H9 (cell line): ENCODE results near the gene RERE. TPM values are rescaled to one million over a fixed set of nuclear protein-coding genes. Genes with fewer than 3 reads are reported as not detected.

Source experiments
- DNase-seq: peaks from one replicate; pipeline ENCODE4 v3.0.0-alpha.2; 2017
- H2AFZ ChIP-seq: one replicate; pipeline ENCODE4 v1.6.1; 2013; ENCODE audit warnings: mild to moderate bottlenecking, low read length, control low read depth, moderate library complexity
- H2AK5ac ChIP-seq: 2 replicates; pipeline ENCODE4 v1.6.1; 2013; ENCODE audit warnings: low read length, control low read depth, mixed read lengths; ENCODE audit not compliant: insufficient read length
- H2BK120ac ChIP-seq: one replicate; pipeline ENCODE4 v1.6.1; 2013; ENCODE audit warnings: low read depth, mild to moderate bottlenecking, low read length, control low read depth, inconsistent platforms; ENCODE audit not compliant: poor library complexity, severe bottlenecking
- H2BK12ac ChIP-seq: 2 replicates; pipeline ENCODE4 v1.6.1; 2013; ENCODE audit warnings: low read length, control low read depth, mixed read lengths, low read depth; ENCODE audit not compliant: insufficient read length
- H2BK15ac ChIP-seq: 2 replicates; pipeline ENCODE4 v1.6.1; 2013; ENCODE audit warnings: low read depth, low read length, control low read depth
- H2BK20ac ChIP-seq: one replicate; pipeline ENCODE4 v1.6.1; 2013; ENCODE audit warnings: low read depth, mild to moderate bottlenecking, low read length, control low read depth, inconsistent platforms; ENCODE audit not compliant: poor library complexity, severe bottlenecking
- H2BK5ac ChIP-seq: 2 replicates; pipeline ENCODE4 v1.6.1; 2013; ENCODE audit warnings: low read length, control low read depth, mixed read lengths; ENCODE audit not compliant: insufficient read length
- H3K14ac ChIP-seq: 2 replicates; pipeline ENCODE4 v1.6.1; 2013; ENCODE audit warnings: low read length, control low read depth; ENCODE audit not compliant: insufficient read depth
- H3K18ac ChIP-seq: 2 replicates; pipeline ENCODE4 v1.6.1; 2013; ENCODE audit warnings: low read depth, mild to moderate bottlenecking, mixed read lengths, low read length, control low read depth; ENCODE audit not compliant: insufficient read length
- H3K23ac ChIP-seq: 2 replicates; pipeline ENCODE4 v1.6.1; 2013; ENCODE audit warnings: low read length, control low read depth, mixed read lengths, low read depth; ENCODE audit not compliant: insufficient read length
- H3K23me2 ChIP-seq: 2 replicates; pipeline ENCODE4 v1.6.1; 2013; ENCODE audit warnings: low read depth, mild to moderate bottlenecking, mixed read lengths, low read length, control low read depth; ENCODE audit not compliant: insufficient read length, poor library complexity, severe bottlenecking
- H3K27ac ChIP-seq: 2 replicates; pipeline ENCODE4 v1.5.1; 2013; ENCODE audit warnings: low read length, control low read depth, mixed read lengths, low read depth; ENCODE audit not compliant: insufficient read length
- H3K27me3 ChIP-seq: 2 replicates; pipeline ENCODE4 v1.6.1; 2013; ENCODE audit warnings: low read length, control low read depth, inconsistent platforms; ENCODE audit not compliant: insufficient read depth
- H3K4ac ChIP-seq: 2 replicates; pipeline ENCODE4 v1.6.1; 2013; ENCODE audit warnings: low read depth, mild to moderate bottlenecking, control low read depth, inconsistent platforms, low read length, moderate library complexity
- H3K4me1 ChIP-seq: 2 replicates; pipeline ENCODE4 v1.6.1; 2013; ENCODE audit warnings: low read length, control low read depth, inconsistent platforms; ENCODE audit not compliant: insufficient read depth
- H3K4me2 ChIP-seq: 2 replicates; pipeline ENCODE4 v1.6.1; 2013; ENCODE audit warnings: low read length, control low read depth, mixed read lengths; ENCODE audit not compliant: insufficient read length, insufficient read depth
- H3K56ac ChIP-seq: 2 replicates; pipeline ENCODE4 v1.6.1; 2013; ENCODE audit warnings: low read depth, mild to moderate bottlenecking, mixed read lengths, low read length, control low read depth; ENCODE audit not compliant: insufficient read length
- H3K79me1 ChIP-seq: 2 replicates; pipeline ENCODE4 v1.6.1; 2013; ENCODE audit warnings: low read depth, mild to moderate bottlenecking, moderate library complexity, low read length, control low read depth, inconsistent platforms; ENCODE audit not compliant: insufficient read depth, poor library complexity, severe bottlenecking
- H3K79me2 ChIP-seq: 2 replicates; pipeline ENCODE4 v1.6.1; 2013; ENCODE audit warnings: low read length, control low read depth, inconsistent platforms; ENCODE audit not compliant: insufficient read depth
- H3K9ac ChIP-seq: 2 replicates; pipeline ENCODE4 v1.6.1; 2013; ENCODE audit warnings: low read length, control low read depth, mixed read lengths; ENCODE audit not compliant: insufficient read length; ENCODE audit errors: extremely low read depth
- H3K9me3 ChIP-seq: one replicate; pipeline ENCODE4 v1.6.1; 2013; ENCODE audit warnings: low read depth, low read length, inconsistent platforms; ENCODE audit not compliant: control insufficient read depth
- H3T11ph ChIP-seq: one replicate; pipeline ENCODE4 v1.6.1; 2013; ENCODE audit warnings: mild to moderate bottlenecking, low read length, control low read depth, inconsistent platforms
- H4K20me1 ChIP-seq: one replicate; pipeline ENCODE4 v1.6.1; 2013; ENCODE audit not compliant: control insufficient read depth, insufficient read length, insufficient read depth
- H4K5ac ChIP-seq: 2 replicates; pipeline ENCODE4 v1.6.1; 2013; ENCODE audit warnings: low read depth, mild to moderate bottlenecking, mixed read lengths, low read length, control low read depth; ENCODE audit not compliant: insufficient read length
- H4K8ac ChIP-seq: replicated peaks from 2 replicates; pipeline ENCODE4 v1.6.1; 2013; ENCODE audit warnings: low read length, control low read depth, mixed read lengths, low read depth; ENCODE audit not compliant: insufficient read length
- H4K91ac ChIP-seq: 2 replicates; pipeline ENCODE4 v1.6.1; 2013; ENCODE audit warnings: low read depth, mild to moderate bottlenecking, moderate library complexity, mixed read lengths, low read length, control low read depth; ENCODE audit not compliant: insufficient read length
- H3K27ac Mint-ChIP-seq, 3 experiments: 2 replicates in 2 of 3; 3 replicates in 1 of 3; pipeline ENCODE4 v1.8.0; 2020 to 2021; ENCODE audit warnings: mixed read lengths in 3 of 3, mild to moderate bottlenecking in 1 of 3, moderate library complexity in 1 of 3
- H3K27me3 Mint-ChIP-seq: 2 replicates; pipeline ENCODE4 v1.8.0; 2021; ENCODE audit warnings: low read depth, mild to moderate bottlenecking, moderate library complexity, mixed read lengths
- H3K36me3 Mint-ChIP-seq, 3 experiments: 2 replicates in 2 of 3; 3 replicates in 1 of 3; pipeline ENCODE4 v1.8.0; 2020 to 2021; ENCODE audit warnings: low read depth in 3 of 3, mixed read lengths in 3 of 3; ENCODE audit not compliant: insufficient read depth in 1 of 3
- H3K4me1 Mint-ChIP-seq, 2 experiments: 2 replicates each; pipeline ENCODE4 v1.8.0; 2020; ENCODE audit warnings: mixed read lengths in 2 of 2
- H3K4me3 Mint-ChIP-seq, 2 experiments: 2 replicates in 1 of 2; 3 replicates in 1 of 2; pipeline ENCODE4 v1.8.0; 2020 to 2021; ENCODE audit warnings: mild to moderate bottlenecking in 2 of 2, mixed read lengths in 2 of 2, moderate library complexity in 1 of 2
- H3K9me3 Mint-ChIP-seq, 2 experiments: 2 replicates in 1 of 2; 3 replicates in 1 of 2; pipeline ENCODE4 v1.8.0; 2020; ENCODE audit warnings: mild to moderate bottlenecking in 2 of 2, mixed read lengths in 2 of 2, moderate library complexity in 1 of 2
- WGBS: extraction: QIAGEN DNeasy Blood & Tissue Kit; methylation state at CpG from one replicate; pipeline ENCODE4 v1.1.7; 2013; ENCODE audit warnings: missing lambda C conversion rate, low lambda C conversion rate, mixed read lengths; ENCODE audit not compliant: insufficient read length; ENCODE audit errors: extremely low coverage; 5-methylcytosine and 5-hydroxymethylcytosine counted together
- total RNA-seq: library from RNA; stranded (reverse); gene quantifications from 2 replicates; pipeline ENCODE4 v1.2.1, GENCODE V29; 2021
- TF ChIP-seq, protein P1 (sequence below): fragments of 200-600 bp; sonication (generic); conservative IDR thresholded peaks from 3 replicates; pipeline ENCODE4 v1.8.0; 2021; ENCODE audit warnings: antibody characterized with exemption, mild to moderate bottlenecking

RERE gene
- total RNA-seq, 1 experiment from 2014 or later: 103 TPM

- no peaks in the 10 kb centered on the region; a peak in 1 of 5 replicates for H3K9me3 Mint-ChIP-seq
- H4K8ac ChIP-seq: no peak overlapping the region
- no peak overlapping the region for H3T11ph ChIP-seq
- H3K14ac ChIP-seq: no peak overlapping the region
- H3K23me2 ChIP-seq: no peaks in the 10 kb centered on the region
- H4K91ac ChIP-seq: no peak overlapping the region
- no peak overlapping the region for H2BK20ac ChIP-seq
- H2BK5ac ChIP-seq: no peak overlapping the region
- H3K4me1 ChIP-seq: peaks cover 5% of the 10 kb centered on the region; the same call in 1 of the 2 replicates
- H2AK5ac ChIP-seq: no peak overlapping the region
- no peaks in the 10 kb centered on the region for H3K27me3 Mint-ChIP-seq
- no peak overlapping the region for H3K9ac ChIP-seq
- H3K79me1 ChIP-seq: no peaks in the 10 kb centered on the region
- no peak overlapping the region for H3K4me2 ChIP-seq
- no peaks in the 10 kb centered on the region for H3K27me3 ChIP-seq
- H3K9me3 ChIP-seq: no peaks in the 10 kb centered on the region
- TF ChIP-seq, protein P1, sequence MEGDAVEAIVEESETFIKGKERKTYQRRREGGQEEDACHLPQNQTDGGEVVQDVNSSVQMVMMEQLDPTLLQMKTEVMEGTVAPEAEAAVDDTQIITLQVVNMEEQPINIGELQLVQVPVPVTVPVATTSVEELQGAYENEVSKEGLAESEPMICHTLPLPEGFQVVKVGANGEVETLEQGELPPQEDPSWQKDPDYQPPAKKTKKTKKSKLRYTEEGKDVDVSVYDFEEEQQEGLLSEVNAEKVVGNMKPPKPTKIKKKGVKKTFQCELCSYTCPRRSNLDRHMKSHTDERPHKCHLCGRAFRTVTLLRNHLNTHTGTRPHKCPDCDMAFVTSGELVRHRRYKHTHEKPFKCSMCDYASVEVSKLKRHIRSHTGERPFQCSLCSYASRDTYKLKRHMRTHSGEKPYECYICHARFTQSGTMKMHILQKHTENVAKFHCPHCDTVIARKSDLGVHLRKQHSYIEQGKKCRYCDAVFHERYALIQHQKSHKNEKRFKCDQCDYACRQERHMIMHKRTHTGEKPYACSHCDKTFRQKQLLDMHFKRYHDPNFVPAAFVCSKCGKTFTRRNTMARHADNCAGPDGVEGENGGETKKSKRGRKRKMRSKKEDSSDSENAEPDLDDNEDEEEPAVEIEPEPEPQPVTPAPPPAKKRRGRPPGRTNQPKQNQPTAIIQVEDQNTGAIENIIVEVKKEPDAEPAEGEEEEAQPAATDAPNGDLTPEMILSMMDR: no peak
- WGBS: no CpG with 5 or more reads among the region's 6 CpGs
- no peak overlapping the region for H3K4ac ChIP-seq
- no peaks in the 10 kb centered on the region; the same call in 1 of the 2 replicates for H3K79me2 ChIP-seq
- H2BK12ac ChIP-seq: no peak overlapping the region
- H3K27ac Mint-ChIP-seq: peak overlapping the region in 2 of 3 experiments; percentile 65 to 72; a peak in 2 of 7 replicates
- peaks cover 19 to 31% of the 10 kb centered on the region in 2 experiments for H3K4me1 Mint-ChIP-seq
- peaks cover 9 to 12% (median 11%) of the 10 kb centered on the region in 3 experiments; a peak in 6 of 7 replicates for H3K36me3 Mint-ChIP-seq
- H3K23ac ChIP-seq: no peak overlapping the region
- H4K20me1 ChIP-seq: no peaks in the 10 kb centered on the region
- no peak overlapping the region for H3K27ac ChIP-seq
- H4K5ac ChIP-seq: no peak overlapping the region
- no peak overlapping the region for H2BK120ac ChIP-seq
- DNase-seq: no peak
- H3K56ac ChIP-seq: no peak overlapping the region
- no peak overlapping the region for H2BK15ac ChIP-seq
- no peak overlapping the region for H2AFZ ChIP-seq
- no peak overlapping the region for H3K18ac ChIP-seq
- no peak overlapping the region for H3K4me3 Mint-ChIP-seq
These were observed 296.9 kb downstream of the RERE start for GRCh38 chr1:8520483-8520966.
